Endodermal cell (in vitro differentiated cells): ENCODE results near the gene MOSPD2. TPM values are rescaled to one million over a fixed set of nuclear protein-coding genes. Genes with fewer than 3 reads are reported as not detected.

Experiments
- DNase-seq: peaks from one replicate; pipeline ENCODE4 v3.0.0-alpha.2; 2017
- H3K27ac ChIP-seq: 2 replicates; pipeline ENCODE4 v1.5.1; 2013; ENCODE audit warnings: mild to moderate bottlenecking, low read depth, low read length, moderate library complexity
- H3K27me3 ChIP-seq: 2 replicates; pipeline ENCODE4 v1.6.1; 2013; ENCODE audit warnings: mild to moderate bottlenecking, low read length, moderate library complexity; ENCODE audit not compliant: insufficient read depth, control insufficient read depth, poor library complexity, severe bottlenecking
- H3K36me3 ChIP-seq: 2 replicates; pipeline ENCODE4 v1.7.0; 2013; ENCODE audit warnings: mild to moderate bottlenecking, low read length, moderate library complexity; ENCODE audit not compliant: control insufficient read depth, insufficient read depth
- H3K4me1 ChIP-seq: one replicate; pipeline ENCODE4 v1.7.0; 2013; ENCODE audit warnings: low read length; ENCODE audit not compliant: control insufficient read depth, insufficient read depth
- H3K4me3 ChIP-seq: 2 replicates; pipeline ENCODE4 v1.5.1; 2013; ENCODE audit warnings: mild to moderate bottlenecking, low read length, moderate library complexity
- H3K9ac ChIP-seq: 2 replicates; pipeline ENCODE4 v1.6.1; 2013; ENCODE audit warnings: mild to moderate bottlenecking, low read length, moderate library complexity; ENCODE audit not compliant: poor library complexity, severe bottlenecking; ENCODE audit errors: extremely low read depth
- H3K9me3 ChIP-seq: 2 replicates; pipeline ENCODE4 v1.6.1; 2013; ENCODE audit warnings: mild to moderate bottlenecking, low read length, moderate library complexity; ENCODE audit not compliant: control insufficient read depth
- H3K27ac Mint-ChIP-seq: 2 replicates; pipeline ENCODE4 v1.8.0; 2020; ENCODE audit warnings: mixed read lengths
- H3K27me3 Mint-ChIP-seq: 2 replicates; pipeline ENCODE4 v1.8.0; 2021; ENCODE audit warnings: mild to moderate bottlenecking, mixed read lengths; ENCODE audit not compliant: insufficient read depth
- H3K36me3 Mint-ChIP-seq: 2 replicates; pipeline ENCODE4 v1.8.0; 2020; ENCODE audit warnings: low read depth, mixed read lengths
- H3K4me1 Mint-ChIP-seq: 2 replicates; pipeline ENCODE4 v1.8.0; 2020; ENCODE audit warnings: mixed read lengths
- H3K4me3 Mint-ChIP-seq: 2 replicates; pipeline ENCODE4 v1.8.0; 2020; ENCODE audit warnings: mild to moderate bottlenecking, moderate library complexity, mixed read lengths
- H3K9me3 Mint-ChIP-seq: 2 replicates; pipeline ENCODE4 v1.8.0; 2020; ENCODE audit warnings: mild to moderate bottlenecking, mixed read lengths
- WGBS, 2 experiments: methylation state at CpG; one replicate each; pipeline versions ENCODE4 v1.1.5 to v1.1.7; 2013; ENCODE audit warnings: missing lambda C conversion rate in 2 of 2, mixed read lengths in 1 of 2; ENCODE audit not compliant: insufficient coverage in 1 of 2, insufficient read length in 1 of 2; 5-methylcytosine and 5-hydroxymethylcytosine counted together
- total RNA-seq, 2 donors: library from RNA; stranded (reverse); fragmentation: NEBNext Ultra II Directional in 1 of 2; extraction: Animal tissue kit (Norgen Biotek cat#: 25700) in 1 of 2; gene quantifications; 2 replicates in 1 of 2; 3 replicates in 1 of 2; pipeline ENCODE4 v1.2.1, GENCODE V29; 2021
- TF ChIP-seq, protein P1 (sequence below): fragments of 200-600 bp; sonication (generic); conservative IDR thresholded peaks from 2 replicates; pipeline ENCODE4 v1.5.0; 2021; ENCODE audit warnings: antibody characterized with exemption, mild to moderate bottlenecking

The MOSPD2 gene
- total RNA-seq, 2 donors from 2014 or later, result 10.8 to 17.6 TPM

DNA sequence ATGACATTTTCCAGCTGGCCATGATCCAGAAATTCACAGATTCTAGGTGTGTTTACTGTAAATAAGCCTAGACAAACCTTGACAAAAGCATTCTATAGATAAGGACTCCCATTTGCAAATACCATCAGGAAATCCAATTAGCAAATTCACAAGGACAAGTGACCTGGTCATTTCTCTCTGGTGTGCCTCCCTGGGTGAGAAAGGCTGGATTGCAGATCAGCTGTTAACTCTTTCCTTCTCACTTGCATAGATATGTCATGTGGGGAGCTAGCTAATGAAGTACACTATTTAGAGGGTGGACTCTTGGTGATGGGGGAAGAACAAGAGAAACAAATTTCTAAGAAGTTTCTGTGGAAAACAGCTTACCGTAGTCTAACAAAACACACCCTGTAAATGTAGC, 58.9 kb downstream of the MOSPD2 start:
- Mint-ChIP-seq H3K27me3 (no peaks in the 10 kb centered on the region), H3K27ac (peak overlapping the region; percentile 81), H3K36me3 (no peaks in the 10 kb centered on the region), H3K9me3 (peaks cover 32% of the 10 kb centered on the region), H3K4me1 (peaks cover 11% of the 10 kb centered on the region), H3K4me3 (no peak overlapping the region)
- WGBS, 2 experiments, result 75% methylated on average over 1 of the region's 1 CpG; no CpG with 5 or more reads in 1 of the 2 experiments
- TF ChIP-seq, protein P1, sequence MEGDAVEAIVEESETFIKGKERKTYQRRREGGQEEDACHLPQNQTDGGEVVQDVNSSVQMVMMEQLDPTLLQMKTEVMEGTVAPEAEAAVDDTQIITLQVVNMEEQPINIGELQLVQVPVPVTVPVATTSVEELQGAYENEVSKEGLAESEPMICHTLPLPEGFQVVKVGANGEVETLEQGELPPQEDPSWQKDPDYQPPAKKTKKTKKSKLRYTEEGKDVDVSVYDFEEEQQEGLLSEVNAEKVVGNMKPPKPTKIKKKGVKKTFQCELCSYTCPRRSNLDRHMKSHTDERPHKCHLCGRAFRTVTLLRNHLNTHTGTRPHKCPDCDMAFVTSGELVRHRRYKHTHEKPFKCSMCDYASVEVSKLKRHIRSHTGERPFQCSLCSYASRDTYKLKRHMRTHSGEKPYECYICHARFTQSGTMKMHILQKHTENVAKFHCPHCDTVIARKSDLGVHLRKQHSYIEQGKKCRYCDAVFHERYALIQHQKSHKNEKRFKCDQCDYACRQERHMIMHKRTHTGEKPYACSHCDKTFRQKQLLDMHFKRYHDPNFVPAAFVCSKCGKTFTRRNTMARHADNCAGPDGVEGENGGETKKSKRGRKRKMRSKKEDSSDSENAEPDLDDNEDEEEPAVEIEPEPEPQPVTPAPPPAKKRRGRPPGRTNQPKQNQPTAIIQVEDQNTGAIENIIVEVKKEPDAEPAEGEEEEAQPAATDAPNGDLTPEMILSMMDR, result no peak
- Histone ChIP-seq H3K27me3 (no peaks in the 10 kb centered on the region), H3K4me1 (no peaks in the 10 kb centered on the region), H3K27ac (no peak overlapping the region), H3K36me3 (no peaks in the 10 kb centered on the region), H3K4me3 (peak overlapping the region; percentile 49), H3K9me3 (no peaks in the 10 kb centered on the region), H3K9ac (no peak overlapping the region)
- DNase-seq, result peak; percentile 47

GRCh38 chrX:14934423-14934822, 61.2 kb downstream of the MOSPD2 start:
- no peaks in the 10 kb centered on the region for H3K9me3 ChIP-seq
- H3K4me1 ChIP-seq, result no peaks in the 10 kb centered on the region
- no peak overlapping the region for H3K27ac ChIP-seq
- no peak overlapping the region for H3K27ac Mint-ChIP-seq
- H3K9ac ChIP-seq, result no peak overlapping the region
- WGBS, 2 experiments, result 70% methylated on average over 1 of the region's 1 CpG; no CpG with 5 or more reads in 1 of the 2 experiments
- peaks cover 30% of the 10 kb centered on the region for H3K9me3 Mint-ChIP-seq
- H3K36me3 ChIP-seq, result no peaks in the 10 kb centered on the region
- no peaks in the 10 kb centered on the region for H3K36me3 Mint-ChIP-seq
- H3K4me1 Mint-ChIP-seq, result peaks cover 11% of the 10 kb centered on the region
- H3K27me3 ChIP-seq, result no peaks in the 10 kb centered on the region
- TF ChIP-seq, protein P1, result no peak
- DNase-seq, result no peak
- H3K4me3 ChIP-seq, result no peak overlapping the region
- H3K27me3 Mint-ChIP-seq, result no peaks in the 10 kb centered on the region
- H3K4me3 Mint-ChIP-seq, result no peak overlapping the region

GRCh38 chrX:14936561-14936960, 63.3 kb downstream of the MOSPD2 start:
- WGBS, 2 experiments, result 83 to 100% methylated on average over 1 to 4 of the region's 5 CpGs
- no peaks in the 10 kb centered on the region for H3K36me3 Mint-ChIP-seq

More at GRCh38 chrX:14936561-14936960, 63.3 kb downstream of the MOSPD2 start:
- Histone ChIP-seq H3K4me3 (no peak overlapping the region), H3K27ac (no peak overlapping the region), H3K9ac (no peak overlapping the region), H3K27me3 (no peaks in the 10 kb centered on the region), H3K4me1 (no peaks in the 10 kb centered on the region), H3K36me3 (no peaks in the 10 kb centered on the region), H3K9me3 (no peaks in the 10 kb centered on the region)
- H3K27me3 Mint-ChIP-seq, result no peaks in the 10 kb centered on the region
- DNase-seq, result no peak
- no peak overlapping the region for H3K4me3 Mint-ChIP-seq
- no peak overlapping the region for H3K27ac Mint-ChIP-seq
- H3K4me1 Mint-ChIP-seq, result peaks cover 7% of the 10 kb centered on the region
- peaks cover 49% of the 10 kb centered on the region for H3K9me3 Mint-ChIP-seq
- TF ChIP-seq, protein P1, result no peak
